Upper lobe of left lung (tissue), 6 donors: ENCODE measurements around the gene KCNMA1. TPM values are rescaled to one million over a fixed set of nuclear protein-coding genes. Genes with fewer than 3 reads are reported as not detected.

Experiments used
- ATAC-seq, 2 donors: fragments of 200-7000 bp; cut with Tn5 transposase; one replicate each; pipeline ENCODE4 v1.9.1; 2022; ENCODE audit warnings: mild to moderate bottlenecking in 2 of 2, moderate library complexity in 2 of 2; ENCODE audit not compliant: low FRiP score in 2 of 2
- DNase-seq, 2 donors: peaks; one replicate each; pipeline ENCODE4 v3.0.0-alpha.2; 2019 to 2020
- H3K27ac ChIP-seq, 4 donors: fragments of 200-600 bp; sonication (generic); one replicate each; pipeline ENCODE4 v1.5.1; 2016 to 2019
- H3K27me3 ChIP-seq, 4 donors: fragments of 200-600 bp; sonication (generic); one replicate each; pipeline ENCODE4 v1.5.1; 2017 to 2019
- H3K36me3 ChIP-seq, 4 donors: fragments of 200-600 bp; sonication (generic); one replicate each; pipeline ENCODE4 v1.5.1; 2016 to 2019
- H3K4me1 ChIP-seq, 4 donors: fragments of 200-600 bp; sonication (generic); one replicate each; pipeline ENCODE4 v1.5.1; 2018 to 2019
- H3K4me3 ChIP-seq, 4 donors: fragments of 200-600 bp; sonication (generic); one replicate each; pipeline ENCODE4 v1.5.1; 2017 to 2019; ENCODE audit warnings: mild to moderate bottlenecking in 2 of 4, moderate library complexity in 1 of 4
- H3K9me3 ChIP-seq, 4 donors: fragments of 200-600 bp; sonication (generic); one replicate each; pipeline ENCODE4 v1.5.1; 2018 to 2019
- CTCF ChIP-seq, 6 experiments: fragments of 450-650 bp in 4 of 6; fragments of 200-600 bp in 2 of 6; sonication (generic) in 2 of 6; IDR thresholded peaks; one replicate each; pipeline ENCODE4 v1.5.1; 2016 to 2019; ENCODE audit warnings: antibody characterized with exemption in 6 of 6
- EP300 ChIP-seq, 4 donors: sonication (generic); formaldehyde crosslinking; IDR thresholded peaks; one replicate each; pipeline ENCODE4 v1.5.1; 2017; ENCODE audit warnings: antibody characterized with exemption in 4 of 4, control low read depth in 2 of 4
- POLR2A ChIP-seq, 4 donors: fragments of 450-650 bp; IDR thresholded peaks; one replicate each; pipeline ENCODE4 v1.5.1; 2016 to 2017; ENCODE audit warnings: antibody characterized with exemption in 4 of 4, mild to moderate bottlenecking in 2 of 4
- POLR2AphosphoS5 ChIP-seq, 2 donors: sonication (generic); formaldehyde crosslinking; IDR thresholded peaks; one replicate each; pipeline ENCODE4 v1.5.1; 2017; ENCODE audit warnings: antibody characterized with exemption in 2 of 2
- WGBS, 2 donors: methylation state at CpG; one replicate each; pipeline ENCODE4 v1.1.5; 2017 to 2018; 5-methylcytosine and 5-hydroxymethylcytosine counted together
- total RNA-seq, 6 donors: library from RNA; depleted of rRNA in 4 of 6; stranded (reverse); fragments of >200 nt in 4 of 6; gene quantifications; one replicate each; pipeline versions ENCODE4 v1.1.0 to v1.2.1, GENCODE V29; 2016 to 2021
- donor health status: DM: no; HTN: no; CAD: no; lungs with moderate emphysema.
- donor health status: DM: no; HTN: yes; CAD: no; lungs with severe emphysema.

The KCNMA1 gene
- total RNA-seq, 6 donors from 2014 or later: 5.8 to 107 (median 22.0) TPM

- no peak for ATAC-seq
- 45 to 62% methylated on average over 4 of the region's 4 CpGs for WGBS, 2 donors
- no peaks in the 10 kb centered on the region for H3K27me3 ChIP-seq
These were observed 174.1 kb downstream of the KCNMA1 start for GRCh38 chr10:77463499-77463898.

GRCh38 chr10:77461636-77462296 lies 175.8 kb downstream of the KCNMA1 start:
- TF ChIP-seq POLR2A (IDR thresholded peaks at IDR 0.05) (no peak), POLR2AphosphoS5 (IDR thresholded peaks at IDR 0.05) (no peak), CTCF (IDR thresholded peaks at IDR 0.05) (no peak), EP300 (IDR thresholded peaks at IDR 0.05) (no peak)
- WGBS, 2 donors: 67 to 86% methylated on average over 6 to 7 of the region's 7 CpGs
- Histone ChIP-seq H3K4me3 (no peak overlapping the region), H3K27ac (no peak overlapping the region), H3K27me3 (no peaks in the 10 kb centered on the region), H3K9me3 (no peaks in the 10 kb centered on the region), H3K36me3 (no peaks in the 10 kb centered on the region), H3K4me1 (peaks cover 0 to 4% (median 0%) of the 10 kb centered on the region in 4 donors)
- no peak for ATAC-seq
- DNase-seq: no peak

More at GRCh38 chr10:77463499-77463898, 174.1 kb downstream of the KCNMA1 start:
- H3K36me3 ChIP-seq: no peaks in the 10 kb centered on the region
- no peak for DNase-seq
- peaks cover 0 to 4% (median 0%) of the 10 kb centered on the region in 4 donors for H3K4me1 ChIP-seq
- H3K9me3 ChIP-seq: no peaks in the 10 kb centered on the region
- no peak overlapping the region for H3K4me3 ChIP-seq
- no peak overlapping the region for H3K27ac ChIP-seq
- no peak for TF ChIP-seq POLR2AphosphoS5 (IDR thresholded peaks at IDR 0.05)
- TF ChIP-seq EP300 (IDR thresholded peaks at IDR 0.05): no peak
- no peak for TF ChIP-seq POLR2A (IDR thresholded peaks at IDR 0.05)

GRCh38 chr10:77459905-77460304 lies 177.7 kb downstream of the KCNMA1 start:
- H3K36me3 ChIP-seq: no peaks in the 10 kb centered on the region
- no peak overlapping the region for H3K27ac ChIP-seq
- H3K9me3 ChIP-seq: no peaks in the 10 kb centered on the region
- WGBS, 2 donors: 91 to 98% methylated on average over 3 of the region's 3 CpGs
- no peak for ATAC-seq
- peaks cover 0 to 4% (median 0%) of the 10 kb centered on the region in 4 donors for H3K4me1 ChIP-seq
- TF ChIP-seq EP300 (IDR thresholded peaks at IDR 0.05) (no peak), POLR2A (IDR thresholded peaks at IDR 0.05) (no peak), POLR2AphosphoS5 (IDR thresholded peaks at IDR 0.05) (no peak), CTCF (IDR thresholded peaks at IDR 0.05) (no peak)
- no peak for DNase-seq
- no peak overlapping the region for H3K4me3 ChIP-seq
- no peaks in the 10 kb centered on the region for H3K27me3 ChIP-seq

- DNase-seq: no peak
- TF ChIP-seq POLR2A (IDR thresholded peaks at IDR 0.05) (no peak), POLR2AphosphoS5 (IDR thresholded peaks at IDR 0.05) (no peak), EP300 (IDR thresholded peaks at IDR 0.05) (no peak)
- Histone ChIP-seq H3K4me1 (peaks cover 0 to 4% (median 0%) of the 10 kb centered on the region in 4 donors), H3K36me3 (no peaks in the 10 kb centered on the region), H3K9me3 (no peaks in the 10 kb centered on the region), H3K4me3 (no peak overlapping the region), H3K27me3 (no peaks in the 10 kb centered on the region), H3K27ac (no peak overlapping the region)
- no peak for ATAC-seq
- WGBS, 2 donors: 88 to 92% methylated on average over 3 of the region's 3 CpGs
These were observed 178.5 kb downstream of the KCNMA1 start for GRCh38 chr10:77458986-77459590.

GRCh38 chr10:77457721-77458120 lies 179.9 kb downstream of the KCNMA1 start:
- no peaks in the 10 kb centered on the region for H3K36me3 ChIP-seq
- H3K27me3 ChIP-seq: no peaks in the 10 kb centered on the region
- TF ChIP-seq CTCF (IDR thresholded peaks at IDR 0.05) (no peak), EP300 (IDR thresholded peaks at IDR 0.05) (no peak), POLR2A (IDR thresholded peaks at IDR 0.05) (no peak), POLR2AphosphoS5 (IDR thresholded peaks at IDR 0.05) (no peak)
- no peak for DNase-seq
- no peak for ATAC-seq
- 65 to 72% methylated on average over 6 to 7 of the region's 7 CpGs for WGBS, 2 donors
- H3K27ac ChIP-seq: no peak overlapping the region
- H3K4me1 ChIP-seq: no peaks in the 10 kb centered on the region
- no peaks in the 10 kb centered on the region for H3K9me3 ChIP-seq
- H3K4me3 ChIP-seq: no peak overlapping the region
